ENCODE data around the gene NPAS3.

Gene NPAS3

GRCh38 chr14:32939254-32940065 is 781 bp downstream of the NPAS3 start (continued):
- TF ChIP-seq SP2 (tag by site-specific recombination; IDR thresholded peaks at IDR 0.05) = peak; percentile 39
- TF ChIP-seq PRDM4 (tag by site-specific recombination; IDR thresholded peaks at IDR 0.05) = no peak
- no peak for TF ChIP-seq ZNF221 (tag by site-specific recombination; IDR thresholded peaks at IDR 0.05; ENCODE audit: borderline replicate concordance)
- peak; percentile 54 for TF ChIP-seq ZFHX2 (tag by site-specific recombination; conservative IDR thresholded peaks at IDR 0.05)
- no peak; the same call in 1 of the 2 replicates for TF ChIP-seq WT1 (tag by site-specific recombination; IDR thresholded peaks at IDR 0.05)
- TF ChIP-seq ZNF398 (tag by site-specific recombination; IDR thresholded peaks at IDR 0.05) = peak; percentile 67
- TF ChIP-seq AEBP2 (tag by site-specific recombination; IDR thresholded peaks at IDR 0.05; ENCODE audit: borderline replicate concordance) = no peak
- TF ChIP-seq ZNF341 (tag by site-specific recombination; IDR thresholded peaks at IDR 0.05; ENCODE audit: low read depth) = peak; percentile 25; the same call in 1 of the 2 replicates
- TF ChIP-seq ZNF148 (tag by site-specific recombination; IDR thresholded peaks at IDR 0.05; ENCODE audit: borderline replicate concordance) = no peak
- TF ChIP-seq ZBTB26 (tag by site-specific recombination; optimal IDR thresholded peaks at IDR 0.05) = peak; percentile 80
- TF ChIP-seq REPIN1 (tag by site-specific recombination; IDR thresholded peaks at IDR 0.05; ENCODE audit: low read depth) = no peak
- TF ChIP-seq CTCF (tag by site-specific recombination; IDR thresholded peaks at IDR 0.05) = no peak
- TF ChIP-seq KLF10 (tag by site-specific recombination; IDR thresholded peaks at IDR 0.05) = 0 out of 2 replicates have a peak, but pooled peaks have one; percentile 24
- TF ChIP-seq ZNF843 (tag by site-specific recombination; IDR thresholded peaks at IDR 0.05) = no peak
- TF ChIP-seq ZBTB8A (tag by site-specific recombination; IDR thresholded peaks at IDR 0.05) = peak; percentile 65; the same call in 1 of the 2 replicates
- TF ChIP-seq ZNF639 (tag by site-specific recombination; IDR thresholded peaks at IDR 0.05) = no peak
- no peak for TF ChIP-seq ZNF114 (tag by site-specific recombination; IDR thresholded peaks at IDR 0.05)
- TF ChIP-seq SCRT1 (tag by site-specific recombination; IDR thresholded peaks at IDR 0.05; ENCODE audit: borderline replicate concordance) = no peak
- TF ChIP-seq MEIS1 (CRISPR knock-in tag; IDR thresholded peaks at IDR 0.05; ENCODE audit: borderline replicate concordance) = no peak
- no peak for TF ChIP-seq ZNF514 (tag by site-specific recombination; IDR thresholded peaks at IDR 0.05)
- TF ChIP-seq ZNF394 (tag by site-specific recombination; IDR thresholded peaks at IDR 0.05; ENCODE audit: borderline replicate concordance) = no peak
- TF ChIP-seq BCL6B (tag by site-specific recombination; IDR thresholded peaks at IDR 0.05) = peak; percentile 83
- no peak for TF ChIP-seq HOXA7 (CRISPR knock-in tag; IDR thresholded peaks at IDR 0.05; ENCODE audit: borderline replicate concordance)
- no peak for TF ChIP-seq ZNF2 (tag by site-specific recombination; IDR thresholded peaks at IDR 0.05)
